ENCODE measurements around the gene LCN10.

GRCh38 chr9:136763649-136764035 is 20.9 kb upstream of the LCN10 start:
- TF ChIP-seq KLF1 (tag; IDR thresholded peaks at IDR 0.05), result no peak
- no peak for TF ChIP-seq POLR2A (conservative IDR thresholded peaks at IDR 0.05)
